Endothelial cell of umbilical vein (primary cell): ENCODE data around the gene SPEM2. TPM values are rescaled to one million over a fixed set of nuclear protein-coding genes. Genes with fewer than 3 reads are reported as not detected.

Experiments
- BruUV-seq: library from RNA; stranded (reverse); fragments of 400-500 nt; replicated peaks from 2 replicates; lab custom pipeline; 2021; lab: Mats Ljungman, UMichigan
- CTCF ChIA-PET: fragments of 300-600, 350-600 bp; sonication (Branson Sonifier 250); formaldehyde crosslinking; loops from one replicate; lab custom pipeline; 2021; ENCODE audit warnings: antibody characterized with exemption, inconsistent platforms; lab: Charles Lee
- POLR2A ChIA-PET: fragments of 300-600, 350-600 bp; sonication (Branson Sonifier 250); formaldehyde crosslinking; loops from one replicate; lab custom pipeline; 2021; ENCODE audit warnings: antibody characterized with exemption, inconsistent platforms; lab: Charles Lee
- DNase-seq: peaks from one replicate; pipeline ENCODE4 v3.0.0-alpha.2; 2011; ENCODE audit warnings: low read depth, low spot score
- FAIRE-seq: peaks from 2 replicates; lab custom pipeline; 2011; peaks lifted over from hg19 to GRCh38; lab: Jason Lieb, UNC
- H2AFZ ChIP-seq: 2 replicates; pipeline ENCODE4 v1.6.0; 2012; ENCODE audit warnings: low read depth, low read length, control low read depth, inconsistent platforms
- H3K27ac ChIP-seq: 2 replicates; pipeline ENCODE4 v1.5.1; 2011; ENCODE audit warnings: low read depth, mild to moderate bottlenecking, control low read depth, low read length, moderate library complexity; ENCODE audit not compliant: insufficient read depth
- H3K27me3 ChIP-seq, 2 experiments: 2 replicates each; pipeline versions ENCODE4 v1.6.0 to v1.6.1; 2011; ENCODE audit warnings: low read length in 2 of 2, mixed read lengths in 1 of 2; ENCODE audit not compliant: control insufficient read depth in 2 of 2, insufficient read depth in 2 of 2
- H3K36me3 ChIP-seq, 2 experiments: 2 replicates in 1 of 2; 3 replicates in 1 of 2; pipeline ENCODE4 v1.5.1; 2011; ENCODE audit warnings: low read length in 2 of 2, mild to moderate bottlenecking in 1 of 2, moderate library complexity in 1 of 2; ENCODE audit not compliant: control insufficient read depth in 2 of 2, insufficient read depth in 2 of 2; ENCODE audit errors: extremely low read depth in 1 of 2
- H3K4me1 ChIP-seq: 3 replicates; pipeline ENCODE4 v1.5.1; 2011; ENCODE audit warnings: mild to moderate bottlenecking, low read length; ENCODE audit not compliant: control insufficient read depth, insufficient read depth; ENCODE audit errors: extremely low read depth
- H3K4me2 ChIP-seq: 2 replicates; pipeline ENCODE4 v1.6.1; 2011; ENCODE audit warnings: low read length, control low read depth, mixed read lengths; ENCODE audit not compliant: insufficient read depth
- H3K4me3 ChIP-seq, 3 experiments: fragments of 200-600 bp in 1 of 3; sonication (generic), shearing (Covaris generic) in 1 of 3; replicated peaks in 1 of 3; 2 replicates each; pipeline ENCODE4 v1.5.1; 2011 to 2016; ENCODE audit warnings: control low read depth in 3 of 3, low read length in 3 of 3, mild to moderate bottlenecking in 2 of 3, inconsistent platforms in 1 of 3, low read depth in 1 of 3, moderate library complexity in 1 of 3; ENCODE audit not compliant: insufficient read depth in 1 of 3
- H3K79me2 ChIP-seq: 2 replicates; pipeline ENCODE4 v1.6.0; 2012; ENCODE audit warnings: low read length, inconsistent platforms; ENCODE audit not compliant: control insufficient read depth, insufficient read depth
- H3K9ac ChIP-seq: replicated peaks from 2 replicates; pipeline ENCODE3; 2011; ENCODE audit warnings: low read length, control low read depth; ENCODE audit not compliant: insufficient read depth; ENCODE audit errors: extremely low read depth
- H3K9me1 ChIP-seq: replicated peaks from 3 replicates; pipeline ENCODE4 v1.6.0; 2011; ENCODE audit warnings: mild to moderate bottlenecking, low read length; ENCODE audit not compliant: control insufficient read depth, insufficient read depth; ENCODE audit errors: extremely low read depth
- H3K9me3 ChIP-seq: replicated peaks from 2 replicates; pipeline ENCODE4 v1.5.1; 2012; ENCODE audit warnings: low read length, inconsistent platforms; ENCODE audit not compliant: control insufficient read depth, insufficient read depth
- H4K20me1 ChIP-seq: replicated peaks from 2 replicates; pipeline ENCODE3; 2011; ENCODE audit warnings: mild to moderate bottlenecking, low read length; ENCODE audit not compliant: control insufficient read depth, insufficient read depth; ENCODE audit errors: extremely low read depth
- CTCF ChIP-seq, 2 donors: IDR thresholded peaks; 1 replicate in 1 of 2; 2 replicates in 1 of 2; pipeline ENCODE4 v1.5.1; 2011; ENCODE audit warnings: low read length in 2 of 2, mild to moderate bottlenecking in 2 of 2, moderate library complexity in 2 of 2, control low read depth in 1 of 2, inconsistent platforms in 1 of 2, low read depth in 1 of 2; ENCODE audit not compliant: insufficient read depth in 1 of 2; ENCODE audit errors: extremely low read depth in 1 of 2
- EZH2 ChIP-seq: IDR thresholded peaks from 2 replicates; pipeline ENCODE4 v1.6.1; 2012; ENCODE audit warnings: borderline replicate concordance, low read depth, mild to moderate bottlenecking, moderate library complexity, low read length, inconsistent platforms; ENCODE audit not compliant: severe bottlenecking
- FOS ChIP-seq: IDR thresholded peaks from 2 replicates; pipeline ENCODE4 v1.6.1; 2011; ENCODE audit warnings: mild to moderate bottlenecking, low read length, moderate library complexity, borderline replicate concordance; ENCODE audit not compliant: insufficient read depth
- GATA2 ChIP-seq: IDR thresholded peaks from 2 replicates; pipeline ENCODE4 v1.7.0; 2011; ENCODE audit warnings: low read depth, mild to moderate bottlenecking, moderate library complexity, mixed read lengths, low read length; ENCODE audit not compliant: insufficient read length, insufficient read depth
- MAX ChIP-seq: IDR thresholded peaks from 2 replicates; pipeline ENCODE4 v1.6.1; 2011; ENCODE audit not compliant: insufficient read depth, insufficient read length
- MYC ChIP-seq: IDR thresholded peaks from one replicate; pipeline ENCODE4 v1.6.1; 2011; ENCODE audit warnings: mild to moderate bottlenecking, low read depth, low read length
- POLR2A ChIP-seq: IDR thresholded peaks from 2 replicates; pipeline ENCODE4 v1.6.1; 2012; ENCODE audit warnings: low read depth, mild to moderate bottlenecking, control low read depth, low read length
- POLR2AphosphoS5 ChIP-seq: IDR thresholded peaks from 2 replicates; pipeline ENCODE4 v1.6.1; 2012; ENCODE audit warnings: low read depth, mild to moderate bottlenecking, control low read depth, low read length, moderate library complexity; ENCODE audit not compliant: insufficient read depth
- dilution Hi-C: fragments of 300-500 bp; cut with MboI; formaldehyde crosslinking; loops from one replicate; pipeline ENCODE4 v1.15.0; 2019; ENCODE audit warnings: low sequenced_read_pairs; ENCODE audit not compliant: extremely low pct_ligation_motif_present
- intact Hi-C: fragments of 100-400 bp; cut with micrococcal nuclease; formaldehyde crosslinking; loops from one replicate; pipeline ENCODE4 v1.10.0; 2022
- polyA plus RNA-seq, 4 experiments: library from polyadenylated mRNA; depleted of rRNA in 3 of 4; stranded (reverse) in 3 of 4; unstranded in 1 of 4; fragments of >200 nt; gene quantifications; 2 replicates each; pipeline versions ENCODE4 v1.2.1 to v1.2.3, GENCODE V29; 2011 to 2012; ENCODE audit warnings: missing spikeins in 1 of 4
- total RNA-seq: library from RNA; stranded (reverse); gene quantifications from 2 replicates; pipeline ENCODE4 v1.2.3, GENCODE V29; 2021

Gene SPEM2
- total and polyA plus RNA-seq, 2 donors (not counting 3 experiments of a cell fraction or from before 2014, with no cell fraction given): not detected

GRCh38 chr17:7442142-7442541 is 16.7 kb downstream of the SPEM2 start:
- Histone ChIP-seq H4K20me1 (no peaks in the 10 kb centered on the region), H3K4me2 (no peak overlapping the region), H3K36me3 (no peaks in the 10 kb centered on the region), H3K9me1 (no peaks in the 10 kb centered on the region), H3K27me3 (peaks cover 31 to 42% of the 10 kb centered on the region in 2 experiments), H3K9ac (no peak overlapping the region), H2AFZ (no peak overlapping the region), H3K9me3 (no peaks in the 10 kb centered on the region), H3K4me1 (peaks cover 20% of the 10 kb centered on the region), H3K4me3 (no peak overlapping the region), H3K79me2 (no peaks in the 10 kb centered on the region), H3K27ac (no peak overlapping the region)
- ChIA-PET CTCF (interaction anchor here (1.2 to 3.0 kb wide), 3 partner anchors 38 to 119 kb away, joined by 3 to 17 read pairs (median 7); no protein-coding TSS in a partner anchor), POLR2A (no interaction called here)
- BruUV-seq: no TSS peak
- DNase-seq (no peak), FAIRE-seq (no peak)
- intact Hi-C loops: no loop called here
- TF ChIP-seq FOS (no peak), MYC (no peak), EZH2 (no peak), POLR2A (no peak), MAX (no peak), POLR2AphosphoS5 (no peak), GATA2 (no peak), CTCF (IDR thresholded peaks at IDR 0.05; ENCODE audit: extremely low read depth in 1 of 2, insufficient read depth in 1 of 2, low read depth in 1 of 2, low read length in 2 of 2) (no peak)
- dilution Hi-C loops: no loop called here
